ENCODE data around the gene MMP23B. TPM values are rescaled to one million over a fixed set of nuclear protein-coding genes. Genes with fewer than 3 reads are reported as not detected.

Gene MMP23B
- total RNA-seq, 4 donors from 2014 or later = 1.7 to 3.1 (median 2.9) TPM

DNA sequence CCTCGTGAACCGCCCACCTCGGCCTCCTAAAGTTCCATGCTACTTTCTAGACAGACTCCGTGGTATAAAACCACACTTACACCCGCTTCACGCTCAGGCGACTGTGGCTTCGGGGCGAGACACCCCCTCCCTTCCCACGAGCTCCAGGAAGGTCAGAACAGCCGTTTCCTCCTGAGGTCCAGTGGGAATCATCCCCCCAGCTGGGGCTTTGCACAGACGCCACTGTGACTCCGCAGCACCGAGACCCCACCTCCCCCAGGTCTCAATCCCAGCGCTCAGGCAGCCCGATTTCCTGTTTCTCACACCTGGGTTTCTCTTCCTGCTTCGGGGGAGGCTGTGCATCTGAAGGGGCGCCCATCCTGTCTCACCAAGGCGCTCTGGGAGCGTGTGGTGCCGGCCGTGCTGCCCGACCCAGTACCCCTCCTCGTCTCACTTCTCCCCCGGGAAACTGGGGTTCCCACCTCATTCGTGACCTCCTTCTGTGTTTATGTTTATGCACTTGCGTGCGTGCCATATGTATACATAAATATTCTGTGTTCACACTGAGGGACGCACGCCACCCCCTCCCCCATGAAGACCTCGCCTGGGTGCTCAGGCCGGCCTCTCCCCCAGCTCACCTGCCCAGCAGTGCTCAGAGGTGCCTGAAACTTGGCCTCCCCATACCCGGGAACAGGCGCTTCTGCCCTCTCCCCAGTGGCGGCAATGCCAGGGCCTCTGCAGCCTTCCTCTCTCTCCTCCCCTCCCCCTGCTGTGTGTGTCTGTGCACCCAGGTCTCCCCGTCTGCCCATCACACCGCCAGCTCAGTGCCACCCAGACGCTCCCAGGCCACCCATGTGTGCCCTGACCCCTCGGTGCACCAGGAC is 46.0 kb downstream of the MMP23B start:
- Histone ChIP-seq H3K4me1 (peaks cover 18% of the 10 kb centered on the region), H3K27me3 (no peaks in the 10 kb centered on the region), H3K27ac (peak overlapping the region; percentile 55), H3K4me3 (no peak overlapping the region), H3K36me3 (peaks cover 13% of the 10 kb centered on the region), H3K9me3 (no peaks in the 10 kb centered on the region)
- peak in 1 of 2 donors; percentile 78 for DNase-seq (ENCODE audit: low spot score in 2 of 2)
- no peak for TF ChIP-seq POLR2A (IDR thresholded peaks at IDR 0.05)
- no peak for TF ChIP-seq POLR2AphosphoS5 (IDR thresholded peaks at IDR 0.05)
- TF ChIP-seq, protein P1, sequence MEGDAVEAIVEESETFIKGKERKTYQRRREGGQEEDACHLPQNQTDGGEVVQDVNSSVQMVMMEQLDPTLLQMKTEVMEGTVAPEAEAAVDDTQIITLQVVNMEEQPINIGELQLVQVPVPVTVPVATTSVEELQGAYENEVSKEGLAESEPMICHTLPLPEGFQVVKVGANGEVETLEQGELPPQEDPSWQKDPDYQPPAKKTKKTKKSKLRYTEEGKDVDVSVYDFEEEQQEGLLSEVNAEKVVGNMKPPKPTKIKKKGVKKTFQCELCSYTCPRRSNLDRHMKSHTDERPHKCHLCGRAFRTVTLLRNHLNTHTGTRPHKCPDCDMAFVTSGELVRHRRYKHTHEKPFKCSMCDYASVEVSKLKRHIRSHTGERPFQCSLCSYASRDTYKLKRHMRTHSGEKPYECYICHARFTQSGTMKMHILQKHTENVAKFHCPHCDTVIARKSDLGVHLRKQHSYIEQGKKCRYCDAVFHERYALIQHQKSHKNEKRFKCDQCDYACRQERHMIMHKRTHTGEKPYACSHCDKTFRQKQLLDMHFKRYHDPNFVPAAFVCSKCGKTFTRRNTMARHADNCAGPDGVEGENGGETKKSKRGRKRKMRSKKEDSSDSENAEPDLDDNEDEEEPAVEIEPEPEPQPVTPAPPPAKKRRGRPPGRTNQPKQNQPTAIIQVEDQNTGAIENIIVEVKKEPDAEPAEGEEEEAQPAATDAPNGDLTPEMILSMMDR (IDR thresholded peaks at IDR 0.05) = no peak
- no peak for TF ChIP-seq EP300 (IDR thresholded peaks at IDR 0.05)
- 79% methylated on average over 39 of the region's 39 CpGs for WGBS

DNA sequence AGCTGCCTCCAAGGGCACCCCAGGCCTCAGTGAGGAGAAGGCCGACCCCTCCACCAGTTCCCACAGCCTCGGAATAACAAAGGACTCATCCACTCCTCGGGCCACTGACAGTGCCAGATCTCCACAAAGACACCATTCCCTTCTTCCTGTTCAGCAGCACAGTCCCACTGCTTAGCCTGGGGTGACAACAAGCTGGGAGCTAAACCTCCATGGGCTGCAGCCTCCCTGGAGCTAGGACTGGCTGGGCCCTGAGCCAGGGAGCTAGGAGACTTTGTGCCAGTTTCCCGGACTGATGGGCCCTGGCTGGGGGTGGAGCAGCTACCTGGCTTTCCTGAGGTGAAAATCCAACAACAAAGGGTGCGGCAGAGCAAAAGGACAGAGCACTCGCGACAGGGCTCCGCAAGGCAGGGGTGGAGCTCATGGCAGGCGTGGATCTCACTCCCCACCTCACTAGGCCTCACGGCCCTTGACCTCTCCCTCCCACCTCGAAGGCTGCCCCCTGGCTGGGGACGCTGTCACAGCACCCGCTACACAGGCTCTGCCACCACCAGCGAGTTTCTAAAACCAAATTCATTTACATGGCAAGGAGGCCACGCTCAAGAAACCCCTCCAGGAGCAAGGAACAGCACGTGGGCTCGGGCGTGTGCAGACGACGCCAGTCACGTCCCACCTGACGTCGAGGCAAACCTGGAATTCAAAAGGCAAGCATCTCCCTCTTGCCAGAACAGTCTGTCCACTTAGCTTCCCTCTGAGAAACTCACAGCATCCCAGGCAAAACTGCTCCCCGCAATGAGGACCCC is 46.8 kb downstream of the MMP23B start:
- peak overlapping the region; percentile 55 for H3K27ac ChIP-seq
- H3K36me3 ChIP-seq = peaks cover 10% of the 10 kb centered on the region
- H3K4me1 ChIP-seq = peaks cover 23% of the 10 kb centered on the region
- DNase-seq (ENCODE audit: low spot score in 2 of 2) = peak in 1 of 2 donors; percentile 72
- WGBS = 82% methylated on average over 14 of the region's 24 CpGs
- TF ChIP-seq, protein P1 (IDR thresholded peaks at IDR 0.05) = peak in 1 of 2 donors; percentile 17
- no peak for TF ChIP-seq EP300 (IDR thresholded peaks at IDR 0.05)
- no peak overlapping the region for H3K4me3 ChIP-seq
- no peaks in the 10 kb centered on the region for H3K27me3 ChIP-seq
- H3K9me3 ChIP-seq = no peaks in the 10 kb centered on the region

DNA sequence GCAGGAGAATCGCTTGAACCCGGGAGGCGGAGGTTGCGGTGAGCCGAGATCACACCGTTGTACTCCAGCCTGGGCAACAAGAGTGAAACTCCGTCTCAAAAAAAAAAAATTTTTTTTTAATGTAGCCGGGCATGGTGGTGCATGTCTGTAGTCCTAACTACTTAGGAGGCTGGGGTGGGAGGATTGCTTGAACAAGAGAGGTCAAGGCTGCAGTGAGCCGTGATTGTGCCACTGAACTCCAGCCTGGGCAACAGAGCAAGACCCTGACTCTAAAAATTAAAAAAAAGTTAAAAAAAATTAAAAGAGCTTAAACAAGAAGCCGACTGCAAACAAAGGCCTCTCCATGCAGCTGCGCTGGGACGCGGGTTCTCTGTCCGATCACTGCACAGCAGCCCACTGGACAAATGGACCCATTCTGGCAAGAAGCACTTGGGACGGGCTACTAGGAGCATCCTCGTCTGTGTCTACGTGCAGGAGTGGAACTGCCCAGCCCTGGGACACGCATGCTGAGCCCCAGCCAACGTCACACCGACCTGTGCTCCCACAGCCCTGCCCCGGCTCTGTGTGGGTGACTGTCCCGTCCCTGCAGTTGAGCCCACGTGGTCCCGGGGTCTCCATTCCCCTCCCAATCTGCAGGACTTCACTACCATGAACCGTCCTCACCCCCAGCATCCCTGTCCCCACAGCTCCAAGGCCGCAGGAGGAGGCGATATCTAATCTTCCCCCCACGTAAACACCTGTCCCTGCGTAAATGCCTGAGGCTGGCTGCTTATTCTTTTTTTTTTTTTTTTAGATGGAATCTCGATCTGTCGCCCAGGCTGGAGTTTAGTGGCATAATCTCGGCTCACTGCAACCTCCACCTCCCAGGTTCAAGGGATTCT is 48.3 kb downstream of the MMP23B start:
- Histone ChIP-seq H3K4me1 (peaks cover 23% of the 10 kb centered on the region), H3K36me3 (peaks cover 4% of the 10 kb centered on the region), H3K9me3 (no peaks in the 10 kb centered on the region), H3K27me3 (no peaks in the 10 kb centered on the region), H3K27ac (no peak overlapping the region), H3K4me3 (no peak overlapping the region)
- WGBS = 88% methylated on average over 32 of the region's 32 CpGs
- TF ChIP-seq, protein P1 (IDR thresholded peaks at IDR 0.05) = no peak
- TF ChIP-seq POLR2AphosphoS5 (IDR thresholded peaks at IDR 0.05) = no peak
- no peak for TF ChIP-seq POLR2A (IDR thresholded peaks at IDR 0.05)
- no peak for TF ChIP-seq EP300 (IDR thresholded peaks at IDR 0.05)
- DNase-seq (ENCODE audit: low spot score in 2 of 2) = peak in 1 of 2 donors; percentile 63

DNA sequence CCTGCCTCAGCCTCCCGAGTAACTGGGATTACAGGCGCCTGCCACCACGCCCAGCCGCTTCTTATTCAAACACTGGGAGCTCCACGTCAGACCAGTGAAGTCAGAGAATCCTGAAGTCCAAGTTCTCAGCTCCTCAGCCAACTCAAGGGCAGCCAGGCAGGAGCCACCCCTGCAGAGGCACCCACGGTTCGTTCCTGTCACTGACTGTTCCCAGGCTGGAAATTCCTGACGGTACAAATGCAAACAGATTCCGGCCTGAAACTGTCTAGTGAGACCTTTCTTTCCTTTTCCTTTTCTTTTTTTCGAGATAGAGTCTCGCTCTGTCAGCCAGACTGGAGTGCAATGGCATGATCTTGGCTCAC is 48.9 kb downstream of the MMP23B start:
- DNase-seq (ENCODE audit: low spot score in 2 of 2) = peak in 1 of 2 donors; percentile 60
- no peak overlapping the region for H3K27ac ChIP-seq
- no peaks in the 10 kb centered on the region for H3K9me3 ChIP-seq
- WGBS = 74% methylated on average over 11 of the region's 11 CpGs
- peaks cover 4% of the 10 kb centered on the region for H3K36me3 ChIP-seq
- H3K27me3 ChIP-seq = no peaks in the 10 kb centered on the region
- H3K4me1 ChIP-seq = peaks cover 29% of the 10 kb centered on the region
- TF ChIP-seq, protein P1 (IDR thresholded peaks at IDR 0.05) = no peak
- TF ChIP-seq POLR2AphosphoS5 (IDR thresholded peaks at IDR 0.05) = no peak
- no peak for TF ChIP-seq EP300 (IDR thresholded peaks at IDR 0.05)
- no peak for TF ChIP-seq POLR2A (IDR thresholded peaks at IDR 0.05)
- no peak overlapping the region for H3K4me3 ChIP-seq
